Osteocyte (in vitro differentiated cells): ENCODE measurements around the gene KCNC4. TPM values are rescaled to one million over a fixed set of nuclear protein-coding genes. Genes with fewer than 3 reads are reported as not detected.

Source experiments
- DNase-seq: peaks from one replicate; pipeline ENCODE4 v3.0.0; 2021; ENCODE audit warnings: mixed read lengths; ENCODE audit not compliant: unreplicated experiment; ENCODE audit errors: extremely low spot score
- H3K27ac Mint-ChIP-seq: one replicate; pipeline ENCODE4 v1.8.0; 2021; ENCODE audit warnings: mild to moderate bottlenecking, mixed read lengths; ENCODE audit not compliant: unreplicated experiment
- H3K27me3 Mint-ChIP-seq: one replicate; pipeline ENCODE4 v1.8.0; 2021; ENCODE audit warnings: mixed read lengths; ENCODE audit not compliant: unreplicated experiment
- H3K36me3 Mint-ChIP-seq: one replicate; pipeline ENCODE4 v1.8.0; 2021; ENCODE audit warnings: mixed read lengths; ENCODE audit not compliant: unreplicated experiment
- H3K4me1 Mint-ChIP-seq: one replicate; pipeline ENCODE4 v1.8.0; 2021; ENCODE audit warnings: mixed read lengths; ENCODE audit not compliant: unreplicated experiment
- H3K4me3 Mint-ChIP-seq: one replicate; pipeline ENCODE4 v1.8.0; 2021; ENCODE audit warnings: mild to moderate bottlenecking, moderate library complexity, mixed read lengths; ENCODE audit not compliant: unreplicated experiment
- H3K9me3 Mint-ChIP-seq: one replicate; pipeline ENCODE4 v1.8.0; 2021; ENCODE audit warnings: mixed read lengths; ENCODE audit not compliant: unreplicated experiment
- CTCF ChIP-seq: fragments of 200-600 bp; sonication (generic); IDR thresholded peaks from 2 replicates; pipeline ENCODE4 v1.5.0; 2021; ENCODE audit warnings: antibody characterized with exemption, mild to moderate bottlenecking, moderate library complexity
- total RNA-seq: library from RNA; stranded (reverse); gene quantifications from 2 replicates; pipeline ENCODE4 v1.2.1, GENCODE V29; 2021

Gene KCNC4
- total RNA-seq, 1 donor from 2014 or later = 2.0 TPM

GRCh38 chr1:110213143-110213540 lies 3.0 kb downstream of the KCNC4 start:
- DNase-seq = no peak
- H3K9me3 Mint-ChIP-seq = no peaks in the 10 kb centered on the region
- H3K4me3 Mint-ChIP-seq = no peak overlapping the region
- H3K36me3 Mint-ChIP-seq = no peaks in the 10 kb centered on the region
- no peak for TF ChIP-seq CTCF
- peaks cover 15% of the 10 kb centered on the region for H3K4me1 Mint-ChIP-seq
- H3K27ac Mint-ChIP-seq = no peak overlapping the region
- H3K27me3 Mint-ChIP-seq = peaks cover 25% of the 10 kb centered on the region

- Mint-ChIP-seq H3K9me3 (no peaks in the 10 kb centered on the region), H3K27me3 (peaks cover 21% of the 10 kb centered on the region), H3K36me3 (no peaks in the 10 kb centered on the region), H3K4me3 (no peak overlapping the region), H3K27ac (no peak overlapping the region), H3K4me1 (peaks cover 9% of the 10 kb centered on the region)
- no peak for DNase-seq
- no peak for TF ChIP-seq CTCF
Observed at GRCh38 chr1:110214454-110215404, 4.6 kb downstream of the KCNC4 start.

- Mint-ChIP-seq H3K27ac (no peak overlapping the region), H3K4me1 (peaks cover 8% of the 10 kb centered on the region), H3K36me3 (no peaks in the 10 kb centered on the region), H3K9me3 (no peaks in the 10 kb centered on the region), H3K4me3 (no peak overlapping the region), H3K27me3 (peaks cover 21% of the 10 kb centered on the region)
- no peak for DNase-seq
- no peak for TF ChIP-seq CTCF
Observed at GRCh38 chr1:110215621-110216515, 5.8 kb downstream of the KCNC4 start.

GRCh38 chr1:110216844-110217444 lies 6.8 kb downstream of the KCNC4 start:
- peaks cover 4% of the 10 kb centered on the region for H3K4me1 Mint-ChIP-seq
- H3K9me3 Mint-ChIP-seq = no peaks in the 10 kb centered on the region
- TF ChIP-seq CTCF = no peak
- H3K27me3 Mint-ChIP-seq = peaks cover 16% of the 10 kb centered on the region
- no peak overlapping the region for H3K27ac Mint-ChIP-seq
- no peak overlapping the region for H3K4me3 Mint-ChIP-seq
- no peak for DNase-seq
- no peaks in the 10 kb centered on the region for H3K36me3 Mint-ChIP-seq
